Right forelimb (tissue), 1 donor: ENCODE results near the gene MAB21L4.
"Not testable (repeated sequence)": the region's sequence is repeated elsewhere in the genome, so short reads cannot be mapped to it uniquely, and the experiment has no call there.

Experiments used
- DNase-seq: peaks from one replicate; pipeline ENCODE4 v3.0.0-alpha.2; 2018

MAB21L4 gene

GRCh38 chr2:240857039-240858008 is 38.6 kb downstream of the MAB21L4 start:
- DNase-seq = no peak

DNA sequence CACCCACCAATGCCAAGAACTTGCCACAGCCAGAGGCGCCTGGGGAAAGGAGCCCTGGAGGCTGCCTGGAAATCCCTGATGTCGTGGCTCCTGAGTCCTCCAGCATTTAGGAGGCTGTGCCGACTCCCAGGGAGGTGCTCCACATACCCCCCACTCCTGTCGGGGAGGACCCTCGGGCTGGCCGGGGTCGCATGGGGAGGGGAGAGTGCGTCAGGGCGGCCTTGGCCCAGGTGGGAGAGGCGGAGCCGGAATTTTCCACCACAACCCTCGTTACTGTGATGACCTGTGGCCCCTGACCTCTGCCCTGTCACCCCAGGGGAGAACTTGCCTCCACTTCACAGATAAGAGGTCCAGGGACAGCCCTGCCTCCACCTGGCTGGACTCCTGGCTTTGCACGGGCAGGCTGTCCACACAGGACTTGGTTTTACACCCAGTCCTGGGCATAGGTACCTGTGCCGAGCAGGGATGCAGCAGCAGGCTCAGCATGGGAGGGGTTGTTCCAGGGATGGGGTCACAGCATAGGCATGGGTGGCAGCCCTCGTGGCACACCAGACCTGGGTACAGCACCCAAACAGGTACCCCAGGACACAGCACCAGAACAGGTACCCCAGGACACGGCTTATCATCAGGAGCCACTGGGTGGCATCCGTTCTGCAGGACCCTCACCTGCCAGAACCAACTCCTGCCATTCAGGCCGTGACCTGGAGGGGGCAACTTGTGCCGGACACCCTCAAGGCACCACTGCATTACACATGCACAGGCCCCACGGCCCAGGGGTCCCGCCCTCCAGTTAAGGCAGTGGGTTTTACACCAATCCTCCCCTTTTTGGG is 39.6 kb downstream of the MAB21L4 start:
- peak; percentile 41 for DNase-seq

DNA sequence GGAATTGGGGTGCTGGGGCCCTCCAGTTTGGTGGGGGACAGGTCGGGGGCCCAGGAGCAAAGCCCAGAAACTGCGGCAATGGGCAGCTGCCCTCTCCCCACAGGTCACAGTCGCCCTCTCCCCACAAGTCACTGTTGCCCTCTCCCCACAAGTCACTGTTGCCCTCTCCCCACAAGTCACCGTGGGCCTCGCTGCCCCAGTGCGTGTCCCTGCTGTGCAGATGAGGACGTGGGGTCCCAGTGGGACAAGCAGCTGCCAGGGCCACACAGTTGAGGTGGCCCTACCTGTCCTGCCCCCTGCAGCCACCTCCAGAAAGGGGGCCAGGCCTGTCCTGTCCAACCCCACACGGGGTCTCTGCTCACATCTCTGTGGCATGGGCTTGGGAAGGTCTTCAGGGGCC is 40.3 kb downstream of the MAB21L4 start:
- no peak for DNase-seq

DNA sequence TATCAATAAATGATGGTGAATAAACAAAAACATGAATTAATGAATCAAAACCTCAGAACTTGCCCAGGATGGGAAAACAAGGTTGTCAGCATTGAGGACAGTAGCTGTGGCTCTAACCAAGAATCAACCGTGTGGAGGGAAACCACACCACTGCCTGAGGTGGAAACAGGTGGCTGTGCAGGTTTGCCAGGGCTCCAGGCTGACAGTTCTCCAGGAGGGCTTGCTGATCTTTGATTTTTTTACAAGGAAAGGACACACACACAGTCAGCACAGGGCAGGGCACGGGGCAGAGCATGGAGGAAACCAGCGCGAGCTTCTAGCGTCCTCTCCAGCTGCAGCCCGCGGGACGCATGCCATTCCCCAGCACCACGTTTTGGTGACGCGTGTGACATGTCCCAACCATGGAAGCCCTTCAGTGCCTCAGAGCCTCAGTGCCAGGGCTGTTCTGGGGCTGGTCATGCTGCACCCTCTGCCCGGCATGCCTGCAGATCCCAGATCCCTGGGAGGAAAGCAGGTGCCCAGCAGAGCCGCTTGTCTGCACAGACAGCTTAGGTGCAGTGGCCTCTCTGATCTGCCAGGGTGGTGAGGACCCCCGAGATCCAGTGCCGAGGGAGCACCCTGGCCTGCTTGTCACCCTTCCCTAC is 43.2 kb downstream of the MAB21L4 start:
- no peak for DNase-seq

DNA sequence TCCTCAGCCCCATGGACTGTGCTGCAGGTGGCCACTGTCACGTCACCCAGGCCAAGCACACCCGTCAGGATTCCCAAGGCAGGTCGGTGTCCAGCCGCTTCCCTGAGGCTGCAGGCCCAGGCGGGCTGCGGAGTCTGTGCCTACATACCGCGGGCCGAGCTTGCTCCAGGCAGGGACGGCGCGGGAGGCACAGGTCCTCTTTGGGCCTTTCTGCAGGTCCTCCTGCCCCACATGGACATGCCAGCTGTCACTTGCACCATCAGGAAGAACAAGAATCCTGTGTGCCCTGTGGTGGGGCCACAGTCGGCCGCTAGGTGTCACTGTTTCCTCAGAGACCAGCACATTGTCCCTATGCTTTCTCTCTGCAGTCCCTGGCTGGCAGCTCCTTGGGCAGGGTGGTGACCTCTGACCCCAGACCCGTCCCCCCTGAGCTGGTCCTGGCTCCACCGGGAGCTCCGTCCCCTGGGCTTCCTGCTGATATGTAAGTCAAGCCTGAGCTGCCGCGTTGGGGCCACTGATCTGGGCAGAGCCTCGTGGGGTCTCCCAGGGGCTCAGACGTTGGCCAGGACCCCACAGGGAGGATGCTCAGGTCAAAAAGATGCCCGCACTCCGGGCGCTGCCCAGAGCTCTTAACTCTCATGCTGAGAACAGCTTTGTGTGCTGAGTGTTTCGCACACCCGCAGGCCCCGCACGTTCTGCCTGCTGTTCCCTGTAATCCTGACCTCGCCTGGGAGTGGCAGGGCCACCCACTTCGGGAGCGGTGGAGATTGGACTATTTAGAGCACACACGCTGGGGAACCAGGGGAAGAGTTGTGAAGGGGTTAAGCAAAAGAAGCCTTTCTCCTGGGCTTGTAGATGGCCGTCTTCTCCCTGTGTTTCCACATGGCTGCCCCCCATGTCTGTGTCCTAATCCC is 44.6 kb downstream of the MAB21L4 start:
- peak; percentile 88 for DNase-seq

GRCh38 chr2:240850756-240851077 is 45.2 kb downstream of the MAB21L4 start:
- DNase-seq = no peak

DNA sequence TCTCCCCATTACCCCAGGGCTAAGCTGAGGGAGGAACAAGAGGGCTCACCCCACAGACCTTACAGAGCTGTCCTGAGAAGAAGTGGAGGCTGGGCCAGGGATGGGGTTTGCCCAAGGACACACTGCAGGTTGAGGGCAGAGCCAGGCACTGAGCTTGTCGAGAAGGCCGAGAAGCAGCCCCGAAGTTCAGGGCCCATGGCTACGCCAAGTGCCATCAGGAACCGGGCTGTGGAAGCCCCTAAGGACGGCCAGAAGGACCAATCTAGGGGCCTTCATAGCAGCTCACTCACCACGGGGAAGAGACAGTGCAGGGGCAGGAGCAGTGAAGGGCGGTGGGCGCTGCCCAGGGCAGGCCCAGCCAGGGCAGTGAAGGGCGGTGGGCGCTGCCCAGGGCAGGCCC is 45.9 kb downstream of the MAB21L4 start:
- no peak for DNase-seq

DNA sequence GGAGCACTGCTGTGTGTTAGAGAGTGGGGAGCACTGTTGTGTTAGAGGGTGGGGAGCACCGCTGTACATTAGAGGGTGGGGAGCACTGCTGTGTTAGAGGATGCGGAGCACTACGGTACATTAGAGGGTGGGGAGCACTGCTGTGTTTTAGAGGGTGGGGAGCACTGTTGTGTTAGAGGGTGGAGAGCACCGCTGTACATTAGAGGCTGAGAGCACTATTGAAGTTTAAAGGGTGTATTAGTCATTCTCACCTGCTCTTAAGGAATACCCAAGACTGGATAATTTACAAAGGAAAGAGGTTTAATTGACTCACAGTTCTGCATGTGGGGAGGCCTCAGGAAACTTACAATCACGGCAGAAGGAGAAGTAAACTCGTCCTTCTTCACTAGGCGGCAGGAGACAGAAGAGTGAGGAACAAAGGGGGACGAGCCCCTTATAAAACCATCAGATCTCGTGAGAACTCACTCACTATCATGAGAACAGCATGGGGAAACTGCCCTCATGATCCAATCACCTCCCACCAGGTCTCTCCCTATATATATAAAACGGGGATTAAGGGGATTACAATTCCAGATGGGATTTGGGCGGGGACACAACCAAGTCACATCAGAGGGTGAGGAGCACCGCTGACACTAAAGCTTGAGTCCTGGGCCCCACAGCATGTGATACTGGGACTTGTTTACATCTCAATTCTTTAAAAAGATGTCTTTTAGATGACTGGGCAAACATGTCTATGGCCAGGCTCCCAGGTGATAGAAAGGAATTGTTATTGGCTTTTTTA is 46.9 kb downstream of the MAB21L4 start:
- DNase-seq = no peak

GRCh38 chr2:240847817-240848216 is 48.1 kb downstream of the MAB21L4 start:
- DNase-seq = no peak

- no peak for DNase-seq
These were observed 48.9 kb downstream of the MAB21L4 start for GRCh38 chr2:240846873-240847595.

- not testable (repeated sequence) for DNase-seq
These were observed 49.6 kb downstream of the MAB21L4 start for GRCh38 chr2:240846309-240846708.

- peak; percentile 80 for DNase-seq
These were observed 55.4 kb downstream of the MAB21L4 start for GRCh38 chr2:240840435-240841060.

DNA sequence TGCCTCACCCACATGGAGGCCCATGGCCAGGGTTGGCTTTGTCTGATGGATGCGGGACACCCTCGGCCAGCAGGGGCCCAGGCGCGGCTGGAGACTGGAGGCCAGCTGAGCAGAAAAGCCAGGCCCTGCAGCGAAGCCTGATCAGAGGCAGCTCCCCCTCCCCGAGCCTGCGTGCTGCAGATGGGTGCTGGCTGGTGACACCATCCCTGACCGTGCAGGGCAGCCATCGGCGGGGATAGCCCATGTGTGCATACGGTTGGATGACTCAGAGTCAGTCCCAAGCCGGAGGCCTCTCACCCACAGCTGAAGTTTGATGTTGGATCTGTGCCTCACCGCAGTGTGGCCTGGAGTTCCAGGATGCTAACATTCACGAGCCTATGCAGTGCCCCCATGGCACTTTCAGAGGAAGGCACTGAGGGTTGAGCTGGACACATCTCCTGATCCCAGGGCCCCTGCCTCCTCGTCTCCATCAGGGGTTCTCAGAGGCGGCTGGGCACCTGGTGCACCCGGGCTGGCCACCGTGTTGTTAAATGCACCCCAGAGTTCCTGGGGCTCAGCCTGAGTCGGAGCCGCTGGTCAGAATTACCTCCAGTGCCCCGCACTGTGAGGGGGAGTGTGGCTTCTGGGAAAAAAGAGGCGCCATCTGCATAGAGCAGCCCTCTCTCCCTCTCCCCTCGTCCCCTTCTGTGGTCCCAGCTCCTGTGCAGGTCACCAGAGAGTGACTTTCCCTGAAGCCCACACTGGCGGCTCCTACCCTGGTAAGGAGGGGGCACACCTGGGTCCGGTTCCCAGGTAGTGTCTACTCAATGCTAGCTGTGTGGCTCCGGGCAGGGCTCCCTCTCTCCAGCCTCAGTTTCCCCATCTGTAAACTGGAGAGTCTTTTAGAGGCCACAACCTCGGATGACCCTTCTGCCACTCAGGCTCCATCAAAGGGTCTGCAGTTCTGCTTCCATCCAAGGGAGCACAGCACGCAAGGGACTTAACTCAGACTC is 56.5 kb downstream of the MAB21L4 start:
- no peak for DNase-seq

DNA sequence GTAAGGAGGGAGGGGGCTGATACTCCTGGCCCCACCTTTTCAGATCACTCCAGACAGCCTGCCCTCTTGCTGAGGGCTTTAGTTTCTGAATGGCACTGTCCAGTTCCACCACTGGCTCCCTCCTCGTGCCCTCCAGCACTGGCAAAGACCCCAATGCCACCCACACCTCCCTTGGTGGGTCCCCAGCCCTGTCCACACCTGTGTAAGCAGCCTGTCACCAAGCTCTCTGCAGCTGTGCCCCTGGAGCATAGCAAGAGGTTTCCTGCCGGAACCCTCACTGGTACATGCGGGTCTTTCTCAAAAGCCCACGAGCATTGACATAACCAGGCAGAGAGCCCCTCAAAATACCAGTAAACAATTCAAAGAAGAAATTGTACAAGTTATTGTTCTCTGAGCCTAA is 58.3 kb downstream of the MAB21L4 start:
- DNase-seq = no peak

GRCh38 chr2:240836781-240837467 is 59.0 kb downstream of the MAB21L4 start:
- DNase-seq = no peak
